HEK293 (cell line): ENCODE data around the gene SFMBT2.

Experiments used
- CTCF ChIA-PET: fragments of 350-600 bp; formaldehyde crosslinking; extraction: SDS; loops from one replicate; lab custom pipeline; 2021; ENCODE audit warnings: antibody characterized with exemption; lab: Yijun Ruan, JAX
- POLR2A ChIA-PET: fragments of 300-600 bp; formaldehyde crosslinking; extraction: SDS; loops from one replicate; lab custom pipeline; 2020; ENCODE audit warnings: antibody characterized with exemption, inconsistent platforms; lab: Yijun Ruan, JAX
- H3K27ac ChIP-seq: fragments of 200-500 bp; sonication (Bioruptor generic); 2 replicates; pipeline ENCODE4 v1.5.1; 2014; ENCODE audit warnings: low read depth, low read length, control low read depth, inconsistent platforms; ENCODE audit errors: extremely low read depth
- H3K36me3 ChIP-seq, 2 experiments: fragments of 200-500 bp in 1 of 2; sonication (Bioruptor generic) in 1 of 2; 1 replicate in 1 of 2; 2 replicates in 1 of 2; pipeline ENCODE4 v1.5.1; 2014 to 2017; ENCODE audit warnings: inconsistent platforms in 2 of 2, low read length in 2 of 2; ENCODE audit not compliant: control insufficient read depth in 2 of 2, insufficient read depth in 1 of 2
- H3K4me1 ChIP-seq: fragments of 200-500 bp; sonication (Bioruptor generic); 2 replicates; pipeline ENCODE4 v1.5.1; 2014; ENCODE audit warnings: mild to moderate bottlenecking, low read length, inconsistent platforms; ENCODE audit not compliant: control insufficient read depth, insufficient read depth
- H3K4me3 ChIP-seq: 2 replicates; pipeline ENCODE4 v1.5.1; 2011; ENCODE audit warnings: low read depth, mild to moderate bottlenecking, control low read depth, low read length, moderate library complexity
- H3K9me3 ChIP-seq: fragments of 200-500 bp; sonication (Bioruptor generic); 2 replicates; pipeline ENCODE4 v1.5.1; 2014; ENCODE audit warnings: low read depth, low read length, inconsistent platforms; ENCODE audit not compliant: control insufficient read depth, insufficient read depth
- BCL11A ChIP-seq: fragments of 450-650 bp; formaldehyde crosslinking; IDR thresholded peaks from 2 replicates; pipeline ENCODE4 v1.5.1; 2016; ENCODE audit warnings: low read depth, missing biosample characterization, missing genetic modification characterization
- PRDM6 ChIP-seq: fragments of 450-650 bp; formaldehyde crosslinking; IDR thresholded peaks from 2 replicates; pipeline ENCODE4 v1.5.1; 2017; ENCODE audit warnings: missing biosample characterization, missing genetic modification characterization
- SCRT1 ChIP-seq: fragments of 450-650 bp; formaldehyde crosslinking; IDR thresholded peaks from 2 replicates; pipeline ENCODE4 v1.5.1; 2016; ENCODE audit warnings: missing biosample characterization, missing genetic modification characterization, borderline replicate concordance
- SP7 ChIP-seq: fragments of 450-650 bp; formaldehyde crosslinking; IDR thresholded peaks from 2 replicates; pipeline ENCODE4 v1.5.1; 2016; ENCODE audit warnings: missing biosample characterization, missing genetic modification characterization
- TCF7L2 ChIP-seq: IDR thresholded peaks from 2 replicates; pipeline ENCODE4 v1.6.1; 2011; ENCODE audit warnings: low read depth, mild to moderate bottlenecking, inconsistent platforms, low read length, moderate library complexity, borderline replicate concordance
- WT1 ChIP-seq: fragments of 450-650 bp; formaldehyde crosslinking; IDR thresholded peaks from 2 replicates; pipeline ENCODE4 v1.5.1; 2016; ENCODE audit warnings: missing biosample characterization, missing genetic modification characterization
- ZBTB8A ChIP-seq: fragments of 450-650 bp; formaldehyde crosslinking; IDR thresholded peaks from 2 replicates; pipeline ENCODE4 v1.5.1; 2016; ENCODE audit warnings: missing biosample characterization, missing genetic modification characterization
- ZIC2 ChIP-seq: fragments of 450-650 bp; formaldehyde crosslinking; IDR thresholded peaks from 2 replicates; pipeline ENCODE4 v1.5.1; 2016; ENCODE audit warnings: missing biosample characterization, missing genetic modification characterization
- ZNF121 ChIP-seq: fragments of 450-650 bp; formaldehyde crosslinking; IDR thresholded peaks from 2 replicates; pipeline ENCODE4 v1.5.1; 2016; ENCODE audit warnings: missing biosample characterization, missing genetic modification characterization
- ZNF23 ChIP-seq: fragments of 450-650 bp; formaldehyde crosslinking; IDR thresholded peaks from 2 replicates; pipeline ENCODE4 v1.5.1; 2016; ENCODE audit warnings: missing biosample characterization, missing genetic modification characterization, borderline replicate concordance
- ZNF239 ChIP-seq: fragments of 450-650 bp; formaldehyde crosslinking; IDR thresholded peaks from 2 replicates; pipeline ENCODE4 v1.5.1; 2016; ENCODE audit warnings: missing biosample characterization, missing genetic modification characterization
- ZNF248 ChIP-seq: fragments of 450-650 bp; formaldehyde crosslinking; IDR thresholded peaks from 2 replicates; pipeline ENCODE4 v1.5.1; 2017; ENCODE audit warnings: missing biosample characterization, missing genetic modification characterization
- ZNF529 ChIP-seq: fragments of 450-650 bp; formaldehyde crosslinking; IDR thresholded peaks from 2 replicates; pipeline ENCODE4 v1.5.1; 2017; ENCODE audit warnings: missing genetic modification characterization, missing biosample characterization; ENCODE audit not compliant: insufficient replicate concordance
- TF ChIP-seq, protein P1 (sequence below): fragments of 450-650 bp; IDR thresholded peaks from 2 replicates; pipeline ENCODE4 v1.5.1; 2018; ENCODE audit warnings: missing biosample characterization, missing genetic modification characterization
- TF ChIP-seq, protein P2 (sequence below): fragments of 450-650 bp; formaldehyde crosslinking; IDR thresholded peaks from 2 replicates; pipeline ENCODE4 v1.5.1; 2017; ENCODE audit warnings: missing biosample characterization, missing genetic modification characterization

Gene SFMBT2

GRCh38 chr10:7233259-7233991 is 177.4 kb downstream of the SFMBT2 start (continued):
- TF ChIP-seq, protein P1, sequence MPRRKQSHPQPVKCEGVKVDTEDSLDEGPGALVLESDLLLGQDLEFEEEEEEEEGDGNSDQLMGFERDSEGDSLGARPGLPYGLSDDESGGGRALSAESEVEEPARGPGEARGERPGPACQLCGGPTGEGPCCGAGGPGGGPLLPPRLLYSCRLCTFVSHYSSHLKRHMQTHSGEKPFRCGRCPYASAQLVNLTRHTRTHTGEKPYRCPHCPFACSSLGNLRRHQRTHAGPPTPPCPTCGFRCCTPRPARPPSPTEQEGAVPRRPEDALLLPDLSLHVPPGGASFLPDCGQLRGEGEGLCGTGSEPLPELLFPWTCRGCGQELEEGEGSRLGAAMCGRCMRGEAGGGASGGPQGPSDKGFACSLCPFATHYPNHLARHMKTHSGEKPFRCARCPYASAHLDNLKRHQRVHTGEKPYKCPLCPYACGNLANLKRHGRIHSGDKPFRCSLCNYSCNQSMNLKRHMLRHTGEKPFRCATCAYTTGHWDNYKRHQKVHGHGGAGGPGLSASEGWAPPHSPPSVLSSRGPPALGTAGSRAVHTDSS, result no peak
- TF ChIP-seq WT1 (tag by site-specific recombination), result no peak
- no peak for TF ChIP-seq PRDM6 (tag by site-specific recombination)
- TF ChIP-seq ZNF239 (tag by site-specific recombination), result no peak
- TF ChIP-seq SP7, result no peak
- no peak for TF ChIP-seq BCL11A
- TF ChIP-seq TCF7L2, result no peak

- Histone ChIP-seq H3K4me3 (no peak overlapping the region), H3K36me3 (peaks cover 0 to 14% of the 10 kb centered on the region in 2 experiments; a peak in 2 of 3 replicates), H3K4me1 (no peaks in the 10 kb centered on the region), H3K27ac (no peak overlapping the region), H3K9me3 (no peaks in the 10 kb centered on the region)
- POLR2A ChIA-PET, result no interaction called here
- TF ChIP-seq PRDM6 (tag by site-specific recombination) (peak; percentile 72), SCRT1 (tag by site-specific recombination) (no peak)
- CTCF ChIA-PET, result no interaction called here
Observed at GRCh38 chr10:7231509-7232414, 179.1 kb downstream of the SFMBT2 start.

- Histone ChIP-seq H3K36me3 (peaks cover 0 to 22% of the 10 kb centered on the region in 2 experiments; a peak in 2 of 3 replicates), H3K27ac (no peak overlapping the region), H3K9me3 (no peaks in the 10 kb centered on the region), H3K4me3 (no peak overlapping the region), H3K4me1 (no peaks in the 10 kb centered on the region)
- POLR2A ChIA-PET, result no interaction called here
- CTCF ChIA-PET, result no interaction called here
- TF ChIP-seq ZNF23 (tag by site-specific recombination) (no peak), ZBTB8A (tag by site-specific recombination) (no peak), ZNF121 (tag by site-specific recombination) (no peak), ZNF248 (tag by site-specific recombination) (no peak), ZNF529 (tag by site-specific recombination) (no peak), ZIC2 (tag by site-specific recombination) (no peak)
- TF ChIP-seq, protein P2, sequence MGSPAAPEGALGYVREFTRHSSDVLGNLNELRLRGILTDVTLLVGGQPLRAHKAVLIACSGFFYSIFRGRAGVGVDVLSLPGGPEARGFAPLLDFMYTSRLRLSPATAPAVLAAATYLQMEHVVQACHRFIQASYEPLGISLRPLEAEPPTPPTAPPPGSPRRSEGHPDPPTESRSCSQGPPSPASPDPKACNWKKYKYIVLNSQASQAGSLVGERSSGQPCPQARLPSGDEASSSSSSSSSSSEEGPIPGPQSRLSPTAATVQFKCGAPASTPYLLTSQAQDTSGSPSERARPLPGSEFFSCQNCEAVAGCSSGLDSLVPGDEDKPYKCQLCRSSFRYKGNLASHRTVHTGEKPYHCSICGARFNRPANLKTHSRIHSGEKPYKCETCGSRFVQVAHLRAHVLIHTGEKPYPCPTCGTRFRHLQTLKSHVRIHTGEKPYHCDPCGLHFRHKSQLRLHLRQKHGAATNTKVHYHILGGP (tag by site-specific recombination), result no peak
Observed at GRCh38 chr10:7230951-7231350, 179.9 kb downstream of the SFMBT2 start.
